HepG2 (cell line): ENCODE measurements around the gene TUBG1. TPM values are rescaled to one million over a fixed set of nuclear protein-coding genes. Genes with fewer than 3 reads are reported as not detected.

ENCODE experiments used
- ATAC-seq: fragments of 200-7000 bp; cut with Tn5 transposase; 3 replicates; pipeline ENCODE4 v1.9.1; 2020; ENCODE audit warnings: mild to moderate bottlenecking, moderate library complexity
- BruUV-seq: library from RNA; stranded (reverse); fragments of 400-500 nt; replicated peaks from 2 replicates; lab custom pipeline; 2021; lab: Mats Ljungman, UMichigan
- CTCF ChIA-PET: fragments of 300-600 bp; formaldehyde crosslinking; extraction: SDS; loops from one replicate; lab custom pipeline; 2021; ENCODE audit warnings: low total read pairs, inconsistent platforms, low intra/inter-chr PET ratio; lab: Yijun Ruan, JAX
- POLR2A ChIA-PET: fragments of 350-600 bp; sonication (Branson Sonifier 250); formaldehyde crosslinking; loops from one replicate; lab custom pipeline; 2020; ENCODE audit warnings: antibody characterized with exemption, inconsistent platforms; lab: Yijun Ruan, JAX
- DNase-seq: peaks from one replicate; pipeline ENCODE4 v3.0.0-alpha.2; 2015; ENCODE audit warnings: low spot score
- FAIRE-seq: peaks from 3 replicates; lab custom pipeline; 2011; peaks lifted over from hg19 to GRCh38; lab: Jason Lieb, UNC
- H2AFZ ChIP-seq: one replicate; pipeline ENCODE4 v1.6.1; 2011; ENCODE audit warnings: low read length, inconsistent platforms
- H3K27ac ChIP-seq: fragments of 300-600 bp; 3 replicates; pipeline ENCODE4 v1.8.0; 2011; ENCODE audit warnings: mixed run types, mild to moderate bottlenecking, mixed read lengths, low read length, inconsistent platforms; ENCODE audit not compliant: insufficient read depth; ENCODE audit errors: extremely low read length
- H3K27me3 ChIP-seq, 2 experiments: fragments of 200-600 bp in 1 of 2; 2 replicates in 1 of 2; 3 replicates in 1 of 2; pipeline versions ENCODE4 v1.6.0 to v1.8.0; 2011; ENCODE audit warnings: low read length in 2 of 2, mild to moderate bottlenecking in 2 of 2, moderate library complexity in 2 of 2, inconsistent platforms in 1 of 2; ENCODE audit not compliant: insufficient read depth in 2 of 2, control insufficient read depth in 1 of 2
- H3K36me3 ChIP-seq, 2 experiments: fragments of 200-600 bp in 1 of 2; replicated peaks in 1 of 2; 2 replicates in 1 of 2; 3 replicates in 1 of 2; pipeline versions ENCODE4 v1.5.1 to v1.8.0; 2011; ENCODE audit warnings: low read length in 2 of 2, inconsistent platforms in 1 of 2; ENCODE audit not compliant: insufficient read depth in 2 of 2, control insufficient read depth in 1 of 2
- H3K4me1 ChIP-seq: 2 replicates; pipeline ENCODE4 v1.5.1; 2012; ENCODE audit warnings: low read length, inconsistent platforms; ENCODE audit not compliant: insufficient read depth
- H3K4me2 ChIP-seq: 2 replicates; pipeline ENCODE4 v1.6.0; 2011; ENCODE audit warnings: low read depth, low read length, inconsistent platforms
- H3K4me3 ChIP-seq, 3 experiments: fragments of 200-600 bp in 1 of 3; sonication (generic), shearing (Covaris generic) in 1 of 3; replicated peaks in 1 of 3; 2 replicates each; pipeline ENCODE4 v1.5.1; 2011 to 2016; ENCODE audit warnings: low read length in 3 of 3, inconsistent platforms in 2 of 3, low read depth in 2 of 3, mild to moderate bottlenecking in 2 of 3, control low read depth in 1 of 3, mixed read lengths in 1 of 3; ENCODE audit not compliant: insufficient read depth in 1 of 3
- H3K79me2 ChIP-seq: one replicate; pipeline ENCODE4 v1.6.1; 2011; ENCODE audit warnings: low read length, inconsistent platforms; ENCODE audit not compliant: insufficient read depth
- H3K9ac ChIP-seq: 2 replicates; pipeline ENCODE4 v1.6.0; 2011; ENCODE audit warnings: mild to moderate bottlenecking, low read depth, low read length, inconsistent platforms; ENCODE audit not compliant: insufficient read depth
- H3K9me3 ChIP-seq: 2 replicates; pipeline ENCODE4 v1.5.1; 2012; ENCODE audit warnings: mild to moderate bottlenecking, low read length
- H4K20me1 ChIP-seq: 2 replicates; pipeline ENCODE4 v1.6.0; 2011; ENCODE audit warnings: inconsistent platforms, mild to moderate bottlenecking, low read length, moderate library complexity; ENCODE audit not compliant: insufficient read depth
- ASH2L ChIP-seq: fragments of 300-600, 200-600 bp; sonication (generic); IDR thresholded peaks from 2 replicates; pipeline ENCODE4 v1.7.0; 2017; ENCODE audit warnings: low read depth, mild to moderate bottlenecking, moderate library complexity, mixed read lengths, low read length; ENCODE audit not compliant: insufficient read length
- BHLHE40 ChIP-seq: IDR thresholded peaks from 2 replicates; pipeline ENCODE4 v1.6.1; 2011; ENCODE audit warnings: low read length, improper control_type of control experiment
- CCDC6 ChIP-seq: sonication (generic); formaldehyde crosslinking; IDR thresholded peaks from 2 replicates; pipeline ENCODE4 v1.8.1; 2022; ENCODE audit warnings: mild to moderate bottlenecking, missing genetic modification reagents, moderate library complexity
- CENPX ChIP-seq: sonication (generic); formaldehyde crosslinking; IDR thresholded peaks from 2 replicates; pipeline ENCODE4 v1.9.0; 2021; ENCODE audit warnings: mild to moderate bottlenecking, missing genetic modification reagents, moderate library complexity
- CREB3 ChIP-seq: sonication (generic); formaldehyde crosslinking; IDR thresholded peaks from 2 replicates; pipeline ENCODE4 v1.5.0; 2020; ENCODE audit warnings: missing genetic modification reagents
- NRL ChIP-seq: sonication (generic); formaldehyde crosslinking; IDR thresholded peaks from 2 replicates; pipeline ENCODE4 v1.5.0; 2020; ENCODE audit warnings: missing genetic modification reagents, mild to moderate bottlenecking, moderate library complexity, borderline replicate concordance
- POLR2AphosphoS5 ChIP-seq: IDR thresholded peaks from 2 replicates; pipeline ENCODE4 v1.6.1; 2012; ENCODE audit warnings: low read depth, low read length
- POLR2G ChIP-seq: fragments of 200-400 bp; formaldehyde crosslinking; IDR thresholded peaks from 2 replicates; pipeline ENCODE4 v1.6.1; 2018; ENCODE audit warnings: mild to moderate bottlenecking, low read depth, low read length, moderate library complexity
- SAP130 ChIP-seq: IDR thresholded peaks from 2 replicates; pipeline ENCODE4 v1.6.1; 2016; ENCODE audit warnings: low read depth
- SP1 ChIP-seq, 2 experiments: fragments of 450-650 bp in 1 of 2; sonication (generic) in 1 of 2; formaldehyde crosslinking in 1 of 2; IDR thresholded peaks; 2 replicates each; pipeline versions ENCODE4 v1.4.0 to v1.6.1; 2016 to 2020; ENCODE audit warnings: missing genetic modification reagents in 1 of 2
- TEF ChIP-seq: sonication (generic); formaldehyde crosslinking; IDR thresholded peaks from 2 replicates; pipeline ENCODE4 v1.5.0; 2020; ENCODE audit warnings: missing genetic modification reagents
- ZBTB10 ChIP-seq: sonication (generic); formaldehyde crosslinking; IDR thresholded peaks from 2 replicates; pipeline ENCODE4 v1.4.0; 2020; ENCODE audit warnings: missing genetic modification reagents, borderline replicate concordance
- ZEB1 ChIP-seq: IDR thresholded peaks from 2 replicates; pipeline ENCODE4 v1.6.1; 2012; ENCODE audit warnings: mild to moderate bottlenecking, low read depth, inconsistent platforms; ENCODE audit not compliant: insufficient replicate concordance
- ZNF557 ChIP-seq: sonication (generic); formaldehyde crosslinking; IDR thresholded peaks from 2 replicates; pipeline ENCODE4 v1.4.0; 2020; ENCODE audit warnings: missing genetic modification reagents
- ZSCAN31 ChIP-seq: sonication (generic); formaldehyde crosslinking; IDR thresholded peaks from 2 replicates; pipeline ENCODE4 v1.5.0; 2020; ENCODE audit warnings: low read depth, mild to moderate bottlenecking, missing genetic modification reagents
- WGBS: methylation state at CpG from one replicate; pipeline ENCODE4 v1.1.6; 2017; ENCODE audit warnings: low lambda C conversion rate; 5-methylcytosine and 5-hydroxymethylcytosine counted together
- in situ Hi-C: cut with HindIII; loops from 2 replicates; pipeline ENCODE4 v1.10.0; 2017; ENCODE audit warnings: low pct_unique_long_range_greater_than_20kb; ENCODE audit not compliant: extremely low pct_ligation_motif_present
- intact Hi-C: fragments of 100-400 bp; cut with micrococcal nuclease; formaldehyde crosslinking; loops from one replicate; pipeline ENCODE4 v1.10.0; 2022; ENCODE audit not compliant: unreplicated experiment
- polyA plus RNA-seq, 8 experiments: library from polyadenylated mRNA; depleted of rRNA in 3 of 8; stranded (reverse) in 7 of 8; unstranded in 1 of 8; fragments of >200 nt; fragmentation: Illumina TruSeq in 4 of 8; extraction: Trizol in 4 of 8; gene quantifications; 2 replicates each; pipeline versions ENCODE4 v1.2.1 to v1.2.3, GENCODE V29; 2011 to 2016; ENCODE audit warnings: low read depth in 4 of 8, missing spikeins in 1 of 8, mixed read lengths in 1 of 8; ENCODE audit not compliant: insufficient read depth in 1 of 8
- total RNA-seq, 5 experiments: library from RNA; depleted of rRNA; stranded (reverse); fragments of >200 nt; fragmentation: Illumina TruSeq; extraction: Trizol; gene quantifications; 2 replicates each; pipeline ENCODE4 v1.2.3, GENCODE V29; 2016; ENCODE audit warnings: low read depth in 1 of 5

TUBG1 gene
- total and polyA plus RNA-seq, 2 of the 13 experiments (the other 11 are each of a cell fraction or from before 2014, with no cell fraction given), result 74.1 to 137 TPM

DNA sequence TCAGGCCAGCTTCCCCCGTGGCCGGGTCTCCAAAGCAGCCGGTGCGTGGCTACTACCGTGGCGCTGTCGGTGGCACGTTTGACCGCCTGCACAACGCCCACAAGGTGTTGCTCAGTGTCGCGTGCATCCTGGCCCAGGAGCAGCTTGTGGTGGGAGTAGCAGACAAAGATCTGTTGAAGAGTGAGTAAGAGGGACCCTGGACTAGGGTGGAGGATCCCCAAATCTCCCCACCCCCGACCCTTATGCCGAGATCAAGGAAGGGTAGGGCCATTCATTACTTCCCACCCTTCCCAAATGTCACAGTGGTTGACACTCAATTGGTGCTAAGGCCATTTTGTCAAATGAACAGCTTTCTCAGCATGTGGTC lies 46.4 kb upstream of the TUBG1 start:
- Histone ChIP-seq H4K20me1 (no peaks in the 10 kb centered on the region), H3K79me2 (peaks cover 35% of the 10 kb centered on the region), H3K9me3 (no peaks in the 10 kb centered on the region), H3K9ac (peak overlapping the region; percentile 94), H3K27ac (peak overlapping the region; percentile 91), H3K36me3 (peaks cover 14 to 25% of the 10 kb centered on the region in 2 experiments), H3K4me3 (peak overlapping the region; percentile 66 to 91 (median 79)), H2AFZ (no peak overlapping the region), H3K4me1 (peaks cover 61% of the 10 kb centered on the region), H3K27me3 (no peaks in the 10 kb centered on the region; a peak in 1 of 5 replicates), H3K4me2 (peak overlapping the region; percentile 82)
- POLR2A ChIA-PET, result interaction anchor here (0.6 to 8.5 kb wide), 14 partner anchors 10 to 259 kb away, joined by 3 to 128 read pairs (median 9); partner anchors contain the start of genes HSD17B1, NAGLU, PLEKHH3 and PSMC3IP
- intact Hi-C loops (no loop called here), in situ Hi-C loops (no loop called here)
- WGBS, result 0% methylated on average over 14 of the region's 14 CpGs
- FAIRE-seq (no peak), ATAC-seq (no peak), DNase-seq (no peak)
- CTCF ChIA-PET, result interaction anchor here (1.1 kb wide), 1 partner anchor 14 kb away, joined by 3 read pairs; the partner anchor contains the start of gene PSMC3IP
- BruUV-seq, result no TSS peak
- TF ChIP-seq ZNF557 (0 out of 2 replicates have a peak, but pooled peaks have one; percentile 41), ASH2L (no peak), ZBTB10 (peak; percentile 13; the same call in 1 of the 2 replicates), SAP130 (CRISPR knock-in tag) (0 out of 2 replicates have a peak, but pooled peaks have one; percentile 11), POLR2G (no peak), POLR2AphosphoS5 (0 out of 2 replicates have a peak, but pooled peaks have one; percentile 21), CCDC6 (CRISPR knock-in tag) (0 out of 2 replicates have a peak, but pooled peaks have one; percentile 11), BHLHE40 (peak; percentile 69), CENPX (CRISPR knock-in tag) (no peak), TEF (CRISPR knock-in tag) (0 out of 2 replicates have a peak, but pooled peaks have one; percentile 57), CREB3 (CRISPR knock-in tag) (no peak), NRL (CRISPR knock-in tag) (no peak), SP1 (IDR thresholded peaks at IDR 0.05) (no peak), SP1 (CRISPR knock-in tag; IDR thresholded peaks at IDR 0.05) (0 out of 2 replicates have a peak, but pooled peaks have one; percentile 27), ZSCAN31 (CRISPR knock-in tag) (peak; percentile 39), ZEB1 (no peak)
